HG02610 (cell line): ENCODE results near the gene C2orf66.

Experiments used
- ATAC-seq: cut with Tn5 transposase; IDR thresholded peaks from one replicate; pipeline ENCODE4 v1.9.1; 2021; ENCODE audit warnings: mild to moderate bottlenecking, moderate library complexity; ENCODE audit not compliant: unreplicated experiment

Gene C2orf66

DNA sequence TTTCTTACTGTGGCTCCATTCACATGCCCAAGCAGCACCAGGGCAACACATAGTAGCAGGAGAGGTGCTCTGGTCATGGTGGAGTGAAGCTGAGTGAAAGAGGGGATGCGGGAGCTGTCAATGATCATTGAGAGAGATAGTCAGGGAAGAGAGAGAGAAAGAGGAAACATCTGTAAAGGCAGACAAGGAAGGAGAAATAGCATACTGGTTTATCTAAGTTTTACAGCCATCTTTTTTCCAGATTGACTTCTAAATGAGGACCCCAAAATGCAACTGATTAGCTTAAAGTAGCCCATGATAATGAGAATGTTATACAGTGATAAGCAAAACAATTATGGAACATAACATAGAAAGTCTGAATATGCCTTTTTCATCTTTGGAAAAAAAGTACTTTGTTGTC is at the start of gene C2orf66:
Gene C2orf66 (minus strand): TSS at position 96 of the 400 bp plus-strand sequence. CDS start 19 bp downstream, at position 77.
- no peak for ATAC-seq

DNA sequence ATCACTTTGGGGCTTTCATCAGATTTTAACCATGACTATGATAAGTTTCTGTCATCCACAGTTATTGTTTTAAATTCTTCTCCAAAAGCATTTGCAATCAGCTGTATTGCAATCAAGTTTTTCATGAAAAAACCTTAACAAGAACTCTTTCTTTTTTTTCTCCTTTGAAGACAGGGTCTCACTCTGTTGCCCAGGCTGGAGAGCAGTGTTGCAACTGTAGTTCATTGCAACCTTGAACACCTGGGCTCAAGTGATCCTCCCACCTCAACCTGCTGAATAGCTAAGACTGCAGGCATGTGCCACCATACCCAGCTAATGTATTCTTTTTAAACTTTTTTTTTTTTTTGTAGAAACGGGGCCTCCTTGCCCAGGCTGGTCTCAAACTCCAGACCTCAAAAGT is 45.5 kb upstream of the C2orf66 start:
- no peak for ATAC-seq

DNA sequence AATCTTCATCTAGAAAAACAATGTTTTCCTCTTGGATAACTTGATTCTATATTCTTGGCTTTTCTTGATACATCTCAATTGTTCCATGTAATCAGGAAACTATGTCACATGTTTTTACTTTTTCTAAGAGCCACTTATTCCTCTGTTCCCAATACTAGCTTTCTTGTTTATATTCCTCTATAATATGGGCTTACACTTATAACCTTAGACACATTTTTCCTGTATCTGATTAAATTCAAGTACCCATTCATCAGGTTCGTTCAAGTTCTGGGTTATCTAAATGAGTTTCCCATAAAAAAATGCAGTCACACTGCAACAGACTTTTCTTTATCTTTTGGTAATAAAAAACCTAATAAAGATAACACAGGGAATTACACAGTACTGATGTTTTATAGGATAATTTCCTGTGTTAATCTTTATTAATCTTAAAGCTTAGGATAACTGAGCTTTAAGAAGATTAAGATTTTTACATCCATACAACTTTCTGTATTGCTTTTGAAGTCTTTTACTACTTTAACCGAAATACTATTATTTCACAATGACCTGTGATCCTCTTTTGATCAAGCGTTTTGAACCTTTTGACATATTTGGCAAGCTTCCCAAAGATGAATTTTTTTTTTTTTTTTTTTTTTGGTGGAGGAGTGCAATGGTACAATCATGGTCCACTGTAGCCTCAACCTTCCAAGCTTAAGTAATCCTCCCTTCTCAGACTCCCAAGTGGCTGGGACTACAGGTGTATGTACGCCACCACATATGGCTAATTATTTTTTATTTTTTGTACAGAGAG is 44.3 kb upstream of the C2orf66 start:
- no peak for ATAC-seq

DNA sequence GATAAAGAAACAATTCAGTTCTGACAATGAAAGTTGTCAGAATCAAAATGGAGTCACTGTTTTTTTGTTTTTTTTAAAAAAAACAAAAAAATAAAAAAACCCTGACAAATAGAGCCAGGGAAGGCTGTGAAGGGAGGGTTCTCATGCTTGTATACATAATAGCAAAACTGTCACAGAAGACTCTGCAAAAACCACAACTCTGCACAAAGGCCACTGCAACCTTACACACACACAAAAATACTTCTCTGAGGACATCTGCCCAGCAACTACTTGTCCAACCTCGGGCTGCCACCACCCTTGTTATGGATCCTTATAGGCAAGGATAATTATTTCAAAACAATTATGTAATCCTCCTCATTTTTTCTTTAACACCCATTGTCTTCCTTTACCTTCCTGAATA is 41.9 kb upstream of the C2orf66 start:
- ATAC-seq = no peak

DNA sequence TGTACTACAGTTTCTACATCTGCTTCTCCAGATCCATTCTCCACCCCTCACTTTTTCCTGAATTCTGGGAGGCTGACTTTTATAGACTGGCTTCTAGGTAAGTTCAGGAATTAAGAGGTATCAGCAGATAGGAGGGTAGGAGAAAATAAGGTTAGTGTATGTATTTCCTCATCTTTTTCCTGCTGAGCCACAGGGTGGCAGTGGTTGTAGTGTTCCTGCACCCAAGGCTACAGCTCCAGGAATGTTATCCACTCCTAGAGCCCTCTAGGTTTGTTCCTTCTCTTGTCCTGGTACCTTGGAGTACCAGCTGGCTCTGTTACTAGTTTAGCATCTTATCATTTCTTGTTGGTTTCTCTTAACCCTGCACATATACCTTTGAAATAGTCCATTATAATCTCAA is 40.7 kb upstream of the C2orf66 start:
- no peak for ATAC-seq

DNA sequence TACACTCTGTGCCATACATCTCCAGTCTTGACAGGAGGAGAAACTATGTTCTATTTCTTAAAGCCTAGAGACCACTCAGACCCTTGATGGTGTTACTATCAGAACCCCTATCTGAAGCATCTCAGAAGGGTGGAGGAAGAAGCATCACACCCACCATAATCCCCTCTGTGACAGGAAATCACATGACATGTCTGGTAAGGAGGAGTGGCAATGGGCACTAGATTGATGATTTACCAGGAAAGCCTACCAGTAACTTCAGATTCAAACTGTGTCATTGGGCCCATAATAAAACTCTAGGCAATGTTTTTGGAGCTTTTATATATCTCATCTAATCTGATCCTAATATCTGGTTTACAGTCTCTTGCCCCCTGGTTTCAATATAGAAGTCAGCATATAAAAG is 37.1 kb upstream of the C2orf66 start:
- no peak for ATAC-seq

DNA sequence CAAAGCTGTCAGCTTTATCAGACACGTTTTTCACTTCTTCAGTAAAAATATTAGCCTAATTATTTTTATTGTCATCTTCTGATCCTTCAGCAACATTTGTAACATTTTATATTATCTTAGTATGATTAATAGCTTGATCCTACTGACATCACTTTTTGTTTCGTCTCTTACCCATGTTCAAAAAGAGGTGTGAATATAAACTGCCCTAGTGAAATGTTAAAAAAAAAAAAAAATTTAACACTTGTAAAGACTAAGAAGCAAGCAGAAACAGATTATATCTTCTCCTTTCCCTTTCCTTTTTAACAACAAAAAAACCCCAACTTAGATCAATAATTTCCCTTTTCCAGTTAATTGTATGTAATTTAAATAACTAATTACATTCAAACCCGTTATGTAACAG is 36.2 kb upstream of the C2orf66 start:
- ATAC-seq = no peak

DNA sequence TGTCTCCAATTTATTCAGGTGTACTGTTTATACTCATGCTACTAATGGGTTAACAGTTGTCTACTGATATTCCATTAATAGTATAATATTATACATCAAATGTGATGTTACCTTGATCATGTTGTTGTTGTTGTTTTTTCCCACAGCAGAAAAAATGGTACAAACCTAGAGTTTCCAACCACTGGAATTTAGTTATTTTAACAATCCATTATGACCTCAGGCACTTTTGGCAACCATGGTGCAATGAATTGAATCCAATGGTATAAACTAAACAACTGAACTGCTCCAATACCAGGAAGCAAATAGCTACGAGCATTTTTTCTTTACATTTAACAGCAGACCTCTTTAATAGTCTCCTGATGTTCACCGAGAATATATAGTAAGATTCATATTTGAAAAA is 31.0 kb upstream of the C2orf66 start:
- no peak for ATAC-seq

DNA sequence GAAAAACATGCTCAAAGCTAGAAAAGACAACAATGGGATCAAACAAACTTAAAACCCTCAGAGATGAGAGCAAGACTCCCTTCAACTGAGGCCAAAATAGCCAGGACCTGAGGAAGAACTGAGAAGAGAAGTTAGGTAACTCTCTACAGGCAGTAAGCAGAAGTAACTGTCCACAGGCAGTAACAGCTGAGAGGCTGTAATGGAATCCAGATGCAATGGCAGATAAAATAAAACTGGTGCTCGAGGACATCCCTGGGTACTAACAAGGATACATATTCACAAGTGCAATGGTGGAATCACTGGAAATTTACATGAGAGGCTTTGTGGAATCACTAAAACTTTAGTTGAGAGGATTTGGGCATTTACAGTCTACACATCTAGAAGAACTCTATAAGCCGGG is 30.4 kb upstream of the C2orf66 start:
- ATAC-seq = no peak

DNA sequence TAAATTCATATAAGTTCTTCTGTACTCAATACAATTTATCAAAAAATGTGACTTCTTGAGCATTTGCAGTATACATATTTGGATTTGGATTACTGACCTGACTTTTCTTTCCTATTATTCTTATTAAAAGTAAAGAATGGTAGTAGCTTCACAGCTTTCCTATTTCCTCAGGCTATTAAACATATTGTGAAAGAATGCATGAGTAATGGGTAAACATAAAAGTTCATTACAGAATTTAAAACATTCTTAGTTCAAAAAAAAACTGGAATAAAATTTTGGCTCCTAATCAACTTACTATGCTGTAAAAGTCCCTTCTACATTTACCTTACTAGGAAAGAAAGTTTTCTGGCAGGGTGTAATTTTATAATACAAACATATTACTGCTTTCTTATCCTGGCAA is 27.3 kb upstream of the C2orf66 start:
- no peak for ATAC-seq

DNA sequence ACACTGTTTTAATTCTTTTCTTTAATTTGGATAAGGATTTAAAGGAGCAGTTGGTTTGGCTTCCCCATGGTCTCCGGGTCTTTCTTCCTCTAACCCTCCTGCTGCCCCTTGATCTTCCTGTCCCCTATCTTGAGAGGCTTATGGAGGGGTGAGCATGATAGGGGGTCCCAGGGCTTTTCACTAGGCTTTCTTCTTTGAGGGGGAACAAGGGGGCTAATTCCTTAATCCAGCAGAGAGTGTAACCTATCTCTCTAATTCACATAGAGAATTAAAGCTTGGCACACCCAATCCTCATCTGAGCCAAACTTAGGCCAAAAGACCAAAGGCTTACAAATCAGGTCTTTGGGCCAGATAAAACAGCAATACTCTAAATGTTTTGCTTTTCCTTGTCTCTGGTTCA is 21.5 kb upstream of the C2orf66 start:
- ATAC-seq = no peak

DNA sequence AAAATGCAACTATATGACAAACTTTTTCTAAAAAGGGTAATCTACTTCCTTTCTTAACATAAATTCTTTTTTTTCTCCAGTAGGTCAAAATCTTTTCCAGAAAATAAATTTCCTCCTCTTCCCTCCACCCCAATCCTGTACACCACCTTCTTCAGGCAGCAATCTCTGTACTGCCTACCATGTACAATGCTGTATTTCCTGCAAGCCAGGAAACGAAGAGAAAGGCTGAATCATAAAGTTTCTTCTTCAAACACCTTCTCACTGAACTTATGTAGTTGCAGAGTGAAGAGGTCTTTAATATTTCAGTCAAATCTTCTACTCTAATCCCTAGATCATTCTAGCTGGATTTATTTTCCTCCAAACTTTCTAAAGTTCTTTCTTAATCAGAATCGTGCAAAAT is 18.2 kb upstream of the C2orf66 start:
- no peak for ATAC-seq

DNA sequence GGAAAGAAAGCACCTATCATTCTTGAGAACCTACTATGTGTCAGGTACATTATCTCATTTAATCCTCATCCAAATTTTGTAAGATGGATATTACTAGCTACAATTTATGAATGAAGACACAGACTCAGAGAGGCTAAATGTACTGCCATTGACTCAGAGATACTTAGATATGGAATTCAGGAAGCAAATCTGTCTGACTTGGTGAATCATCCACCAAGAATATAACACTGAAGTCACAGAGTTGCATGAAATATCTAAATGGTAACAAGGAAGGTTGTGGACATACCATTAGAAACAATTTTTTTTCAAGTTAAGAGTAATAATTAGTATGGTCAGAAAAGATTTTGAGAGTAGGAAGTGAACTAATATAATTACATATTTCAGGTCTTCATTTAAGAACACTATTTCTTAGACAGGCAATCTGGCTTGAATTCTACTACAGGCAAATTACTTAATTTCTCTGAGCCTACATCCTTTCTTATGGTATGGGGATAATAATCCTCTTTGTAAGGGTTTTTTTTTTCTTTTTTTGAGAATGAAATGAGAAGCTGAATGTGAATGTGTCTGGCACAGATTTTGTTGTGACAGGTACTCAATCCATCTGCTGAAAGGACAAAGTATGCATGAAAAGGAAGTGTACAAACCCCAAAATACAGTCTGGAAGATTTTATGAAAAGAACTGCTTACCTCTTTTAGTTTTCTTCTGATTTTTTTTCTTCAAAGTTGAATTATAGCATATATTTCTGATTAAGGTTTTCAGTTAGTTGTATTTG is 14.8 kb upstream of the C2orf66 start:
- ATAC-seq = no peak

DNA sequence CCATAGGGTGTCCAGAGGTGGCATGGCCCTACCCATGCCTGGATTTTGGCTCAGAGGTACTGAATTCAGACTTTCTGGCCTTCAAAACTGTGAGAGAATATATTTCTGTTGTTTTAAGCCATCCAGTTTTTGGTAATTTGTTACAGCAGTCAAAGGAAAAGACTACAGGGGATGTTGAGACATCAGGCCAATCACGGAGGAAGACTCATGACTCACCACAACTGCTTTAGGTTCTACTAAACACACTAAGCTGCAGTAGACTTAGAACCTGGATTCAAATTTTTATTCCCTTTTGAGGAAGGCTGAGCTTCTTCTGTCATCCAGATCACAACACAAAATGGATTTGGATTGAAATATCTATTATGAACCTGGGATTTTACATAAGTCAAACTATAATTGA is 12.0 kb upstream of the C2orf66 start:
- no peak for ATAC-seq

DNA sequence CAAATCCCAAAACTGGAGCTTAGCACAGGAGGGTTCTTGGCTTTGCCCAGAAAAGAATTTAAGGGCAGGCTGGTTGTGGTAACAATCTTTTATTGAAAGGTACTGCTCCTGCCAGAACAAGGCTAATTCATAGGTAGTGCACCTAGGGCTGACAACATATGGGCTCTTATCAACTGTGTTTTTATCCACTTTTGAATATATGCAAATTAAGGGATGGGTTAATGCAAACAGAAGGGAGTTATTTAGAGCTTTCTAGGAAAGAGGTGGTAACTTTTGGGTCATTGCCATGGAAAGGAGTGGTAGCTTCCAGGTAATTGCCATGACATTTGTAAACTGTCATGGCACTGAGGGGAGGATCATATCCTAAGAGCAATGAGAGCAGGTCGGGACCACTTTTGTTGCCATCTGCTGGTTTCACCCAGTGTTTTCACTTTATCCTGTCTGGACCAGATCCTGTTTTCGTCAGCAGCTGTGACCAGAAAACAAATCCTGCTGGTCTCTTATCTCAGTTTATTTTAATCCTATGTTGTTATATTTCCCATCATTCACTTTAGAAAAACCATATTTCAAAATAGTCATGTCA is 981 bp downstream of the C2orf66 start:
- ATAC-seq = no peak

DNA sequence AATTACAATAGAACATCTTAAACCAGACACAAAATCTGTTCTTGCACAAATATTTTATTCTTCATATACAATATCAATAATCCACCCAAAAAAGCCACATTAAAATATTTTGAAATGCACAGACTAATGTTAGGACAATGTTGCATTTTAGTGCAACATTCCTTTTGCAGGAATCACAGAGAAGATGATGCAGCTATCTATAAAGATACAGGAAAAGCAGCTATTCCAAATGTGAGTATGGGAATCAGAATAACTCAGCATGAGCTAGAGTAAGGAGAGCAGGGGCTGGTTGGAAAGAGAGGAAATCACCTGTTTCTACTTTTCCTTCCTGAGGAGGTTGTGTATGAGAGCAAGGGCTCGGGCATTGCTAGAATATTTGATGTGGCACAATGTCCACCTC is 4.8 kb downstream of the C2orf66 start:
- no peak for ATAC-seq

DNA sequence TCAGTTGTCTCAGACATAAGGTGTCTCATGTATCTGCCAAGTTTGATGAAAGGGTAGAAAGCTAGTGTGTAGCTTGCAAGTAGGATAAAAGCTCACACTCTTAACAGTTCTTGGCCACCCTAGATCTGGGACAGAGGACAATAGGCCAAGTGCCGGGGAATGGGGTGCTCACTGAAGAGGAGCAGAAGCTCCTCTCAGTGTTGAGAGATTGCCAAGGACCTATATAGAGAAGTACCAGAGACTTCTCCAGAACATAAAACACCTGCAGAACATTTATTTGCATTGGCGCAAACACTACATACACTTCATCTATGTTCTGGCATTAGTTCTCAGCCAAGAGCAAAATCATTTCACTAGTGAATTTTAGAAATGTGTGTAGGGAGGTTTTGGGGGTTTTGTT is 6.8 kb downstream of the C2orf66 start:
- ATAC-seq = no peak

DNA sequence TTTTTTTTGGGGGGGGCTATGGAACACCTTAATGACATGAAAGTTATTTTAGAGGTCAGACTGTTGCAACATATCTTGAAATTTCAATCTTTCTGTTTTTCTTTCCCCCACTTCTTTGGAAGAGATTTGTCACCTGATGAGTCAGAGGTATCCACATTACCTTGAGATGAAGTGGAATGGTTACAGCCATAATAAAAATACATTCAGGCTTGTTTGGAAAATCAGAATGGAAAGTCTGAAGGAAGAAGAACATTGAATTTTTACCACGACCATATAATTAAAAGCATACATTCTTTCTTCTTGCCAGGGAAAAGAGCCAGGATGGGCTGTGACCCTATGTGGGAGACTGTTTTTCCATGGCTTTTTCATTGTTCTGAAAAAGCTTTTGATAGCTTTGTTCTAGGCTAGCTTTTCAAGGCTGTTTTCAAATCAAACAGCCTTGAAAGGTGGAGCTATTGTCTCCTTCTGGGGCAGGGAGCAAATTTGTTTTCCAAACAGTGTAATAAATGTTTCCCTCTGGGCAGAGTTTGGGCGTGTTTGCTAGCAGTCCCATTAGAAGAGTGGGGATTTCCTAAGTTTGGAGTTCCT is 7.4 kb downstream of the C2orf66 start:
- ATAC-seq = no peak

DNA sequence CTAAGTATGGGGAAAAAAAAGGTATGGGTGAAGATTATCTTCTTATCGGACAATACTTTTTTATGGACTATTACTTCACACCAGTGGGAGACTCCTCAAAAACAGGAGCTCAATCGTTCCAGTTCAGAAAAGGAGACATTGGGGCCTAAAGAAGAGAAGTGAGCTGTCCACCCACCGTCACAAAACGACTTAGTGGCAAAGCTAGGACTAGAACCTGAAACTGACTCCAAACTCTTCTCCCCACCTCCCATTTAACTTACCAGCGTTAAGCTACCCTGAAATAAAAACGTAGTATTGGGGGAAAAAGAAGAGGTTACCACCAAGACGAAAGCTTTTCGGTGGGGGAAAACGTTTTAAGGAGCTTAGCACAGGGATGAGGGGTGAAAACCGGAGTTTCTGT is 10.2 kb downstream of the C2orf66 start:
- no peak for ATAC-seq

DNA sequence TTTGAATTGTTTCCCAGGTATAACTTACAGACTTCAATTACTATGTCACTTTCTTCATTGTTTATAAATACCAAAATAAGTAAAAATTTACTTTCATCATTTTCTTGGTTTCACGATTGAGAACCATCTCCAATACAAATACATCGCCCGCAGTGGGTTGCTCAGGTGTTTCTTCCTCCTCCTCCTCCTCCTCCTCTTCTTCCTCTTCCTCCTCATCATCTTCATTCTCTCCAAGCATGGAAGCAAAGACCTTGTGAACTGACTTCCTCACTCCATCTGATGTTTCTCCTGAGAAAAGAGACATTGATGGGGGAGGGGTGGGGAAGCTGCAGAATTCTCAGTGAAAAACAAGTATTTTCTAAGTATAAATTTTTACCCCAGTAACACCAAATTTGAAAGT is 16.3 kb downstream of the C2orf66 start:
- no peak for ATAC-seq

DNA sequence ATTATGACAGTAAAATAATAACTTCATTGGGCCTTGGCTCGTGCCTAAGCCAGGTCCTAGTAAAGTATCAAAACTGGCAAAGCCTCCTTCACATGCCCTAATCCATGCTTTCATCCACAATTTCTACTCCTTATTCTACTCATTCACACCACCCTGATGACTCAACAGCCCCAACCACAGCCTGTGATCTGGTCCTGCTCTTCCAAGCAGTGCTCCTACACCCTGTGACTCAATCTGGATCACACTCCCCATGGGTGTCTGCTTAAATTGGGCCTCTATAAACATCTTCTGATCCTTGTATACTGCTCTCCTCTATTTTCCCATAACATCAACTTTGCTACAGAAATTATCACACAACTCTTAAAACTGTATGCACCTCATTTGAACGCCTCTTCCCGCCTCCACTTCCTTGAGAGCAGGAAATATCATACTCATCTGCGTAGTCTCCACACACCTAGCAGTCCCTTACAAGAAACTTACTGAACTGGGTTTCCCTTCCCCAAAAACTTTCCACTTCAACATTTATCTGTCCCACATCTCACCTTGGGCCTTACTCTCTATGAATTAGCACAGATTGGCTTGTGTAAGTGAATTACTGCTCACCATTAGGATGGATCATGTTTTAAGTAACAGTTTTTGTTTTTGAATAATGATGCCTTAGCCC is 25.6 kb downstream of the C2orf66 start:
- ATAC-seq = no peak
